ENCODE data around the gene WTAP. TPM values are rescaled to one million over a fixed set of nuclear protein-coding genes. Genes with fewer than 3 reads are reported as not detected.
"Not testable (repeated sequence)": the region's sequence is repeated elsewhere in the genome, so short reads cannot be mapped to it uniquely, and the experiment has no call there.

WTAP gene
- polyA plus RNA-seq, 4 donors: 127 to 148 (median 130) TPM

GRCh38 chr6:159727717-159728445 is 575 bp downstream of the WTAP start:
- peak in 1 of 4 donors; percentile 32 for DNase-seq (ENCODE audit: low read depth in 4 of 4, low spot score in 3 of 4)

- DNase-seq (ENCODE audit: low read depth in 4 of 4, low spot score in 3 of 4): no peak
These were observed 1.2 kb downstream of the WTAP start for GRCh38 chr6:159728531-159728964.

- no peak for DNase-seq (ENCODE audit: low read depth in 4 of 4, low spot score in 3 of 4)
These were observed 2.5 kb downstream of the WTAP start for GRCh38 chr6:159729598-159730331.

GRCh38 chr6:159730332-159730676 is 3.0 kb downstream of the WTAP start:
- no peak for DNase-seq (ENCODE audit: low read depth in 4 of 4, low spot score in 3 of 4)

- not testable (repeated sequence) for DNase-seq (ENCODE audit: low read depth in 4 of 4, low spot score in 3 of 4)
These were observed 5.2 kb downstream of the WTAP start for GRCh38 chr6:159732550-159732949.

GRCh38 chr6:159733395-159733794 is 6.1 kb downstream of the WTAP start:
- DNase-seq (ENCODE audit: low read depth in 4 of 4, low spot score in 3 of 4): not testable (repeated sequence)

- no peak for DNase-seq (ENCODE audit: low read depth in 4 of 4, low spot score in 3 of 4)
These were observed 9.6 kb downstream of the WTAP start for GRCh38 chr6:159736908-159737307.

GRCh38 chr6:159739341-159739740 is 12.0 kb downstream of the WTAP start:
- no peak for DNase-seq (ENCODE audit: low read depth in 4 of 4, low spot score in 3 of 4)

- DNase-seq (ENCODE audit: low read depth in 4 of 4, low spot score in 3 of 4): no peak
These were observed 14.9 kb downstream of the WTAP start for GRCh38 chr6:159742165-159742564.

GRCh38 chr6:159745081-159745480 is 17.8 kb downstream of the WTAP start:
- no peak for DNase-seq (ENCODE audit: low read depth in 4 of 4, low spot score in 3 of 4)

- DNase-seq (ENCODE audit: low read depth in 4 of 4, low spot score in 3 of 4): no peak
These were observed 19.5 kb downstream of the WTAP start for GRCh38 chr6:159746759-159747158.

- not testable (repeated sequence) for DNase-seq (ENCODE audit: low read depth in 4 of 4, low spot score in 3 of 4)
These were observed 20.8 kb downstream of the WTAP start for GRCh38 chr6:159748127-159748526.

GRCh38 chr6:159751448-159751847 is 24.1 kb downstream of the WTAP start:
- no peak for DNase-seq (ENCODE audit: low read depth in 4 of 4, low spot score in 3 of 4)

- no peak for DNase-seq (ENCODE audit: low read depth in 4 of 4, low spot score in 3 of 4)
These were observed 26.0 kb downstream of the WTAP start for GRCh38 chr6:159753081-159753872.

- no peak for DNase-seq (ENCODE audit: low read depth in 4 of 4, low spot score in 3 of 4)
These were observed 27.1 kb downstream of the WTAP start for GRCh38 chr6:159754401-159754800.

- no peak for DNase-seq (ENCODE audit: low read depth in 4 of 4, low spot score in 3 of 4)
These were observed 27.9 kb downstream of the WTAP start for GRCh38 chr6:159754959-159755914.

GRCh38 chr6:159756508-159756907 is 29.2 kb downstream of the WTAP start:
- no peak for DNase-seq (ENCODE audit: low read depth in 4 of 4, low spot score in 3 of 4)

GRCh38 chr6:159758031-159759001 is 31.0 kb downstream of the WTAP start:
- DNase-seq (ENCODE audit: low read depth in 4 of 4, low spot score in 3 of 4): no peak

- no peak for DNase-seq (ENCODE audit: low read depth in 4 of 4, low spot score in 3 of 4)
These were observed 32.3 kb downstream of the WTAP start for GRCh38 chr6:159759645-159760044.

All from left renal pelvis (tissue), 4 donors.